Measurements from ENCODE around the gene PTPN6. TPM values are rescaled to one million over a fixed set of nuclear protein-coding genes. Genes with fewer than 3 reads are reported as not detected.

Gene PTPN6
- total RNA-seq, 2 donors from 2014 or later, result 35.7 to 68.0 TPM

- WGBS, 2 experiments (ENCODE audit: insufficient coverage in 1 of 2, insufficient read length in 1 of 2), result 94 to 96% methylated on average over 2 of the region's 2 CpGs
- H3K27ac ChIP-seq (ENCODE audit: low read depth, low read length), result no peak overlapping the region
- no peaks in the 10 kb centered on the region for H3K9me3 Mint-ChIP-seq
- peaks cover 26% of the 10 kb centered on the region for H3K36me3 Mint-ChIP-seq (ENCODE audit: low read depth)
- no peak overlapping the region for H3K27ac Mint-ChIP-seq
- H3K4me1 ChIP-seq (ENCODE audit: control insufficient read depth, insufficient read depth, low read length), result no peaks in the 10 kb centered on the region
- peaks cover 11% of the 10 kb centered on the region for H3K4me1 Mint-ChIP-seq
- H3K36me3 ChIP-seq (ENCODE audit: control insufficient read depth, insufficient read depth, low read length), result peaks cover 29% of the 10 kb centered on the region
- H3K4me3 ChIP-seq (ENCODE audit: low read length), result no peak overlapping the region
- no peak overlapping the region for H3K9ac ChIP-seq (ENCODE audit: extremely low read depth, low read length, poor library complexity, severe bottlenecking)
- no peak for DNase-seq
- no peaks in the 10 kb centered on the region for H3K9me3 ChIP-seq (ENCODE audit: control insufficient read depth, low read length)
- no peak for TF ChIP-seq CTCF (conservative IDR thresholded peaks at IDR 0.05)
- no peaks in the 10 kb centered on the region for H3K27me3 ChIP-seq (ENCODE audit: control insufficient read depth, insufficient read depth, low read length, poor library complexity, severe bottlenecking)
- H3K4me3 Mint-ChIP-seq, result no peak overlapping the region
- no peaks in the 10 kb centered on the region for H3K27me3 Mint-ChIP-seq (ENCODE audit: insufficient read depth)
These were observed 53.7 kb downstream of the PTPN6 start for GRCh38 chr12:7004840-7005239.

GRCh38 chr12:7005311-7005710 lies 54.2 kb downstream of the PTPN6 start:
- Mint-ChIP-seq H3K27me3 (ENCODE audit: insufficient read depth) (no peaks in the 10 kb centered on the region), H3K4me1 (peaks cover 11% of the 10 kb centered on the region), H3K27ac (no peak overlapping the region), H3K36me3 (ENCODE audit: low read depth) (peaks cover 26% of the 10 kb centered on the region), H3K4me3 (no peak overlapping the region), H3K9me3 (no peaks in the 10 kb centered on the region)
- WGBS, 2 experiments (ENCODE audit: insufficient coverage in 1 of 2, insufficient read length in 1 of 2), result 100% methylated on average over 1 of the region's 2 CpGs; no CpG with 5 or more reads in 1 of the 2 experiments
- no peak overlapping the region for H3K9ac ChIP-seq (ENCODE audit: extremely low read depth, low read length, poor library complexity, severe bottlenecking)
- no peak for TF ChIP-seq CTCF (conservative IDR thresholded peaks at IDR 0.05)
- H3K27me3 ChIP-seq (ENCODE audit: control insufficient read depth, insufficient read depth, low read length, poor library complexity, severe bottlenecking), result no peaks in the 10 kb centered on the region
- H3K27ac ChIP-seq (ENCODE audit: low read depth, low read length), result no peak overlapping the region
- no peaks in the 10 kb centered on the region for H3K9me3 ChIP-seq (ENCODE audit: control insufficient read depth, low read length)
- no peak overlapping the region for H3K4me3 ChIP-seq (ENCODE audit: low read length)
- no peak for DNase-seq
- H3K4me1 ChIP-seq (ENCODE audit: control insufficient read depth, insufficient read depth, low read length), result no peaks in the 10 kb centered on the region
- H3K36me3 ChIP-seq (ENCODE audit: control insufficient read depth, insufficient read depth, low read length), result peaks cover 32% of the 10 kb centered on the region

DNA sequence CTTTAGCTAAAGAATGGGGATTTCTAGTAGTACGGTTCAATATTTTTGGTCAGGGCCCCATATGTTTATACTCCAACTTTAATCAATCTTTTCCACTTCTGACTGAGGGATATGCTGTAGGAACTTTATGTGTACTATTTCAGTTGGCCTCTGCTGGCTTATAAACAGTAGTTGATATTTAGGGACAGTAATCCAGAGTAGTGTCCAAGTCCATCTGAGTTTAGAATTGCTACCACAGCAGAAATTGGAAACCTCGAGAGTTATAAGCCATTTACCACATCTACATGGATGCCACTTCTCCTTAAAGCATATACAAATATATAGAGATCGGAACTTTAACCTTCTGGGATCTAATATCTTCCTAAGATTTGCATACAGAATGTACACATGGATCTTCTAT lies 55.5 kb downstream of the PTPN6 start:
- peaks cover 18% of the 10 kb centered on the region for H3K36me3 Mint-ChIP-seq (ENCODE audit: low read depth)
- no peaks in the 10 kb centered on the region for H3K27me3 Mint-ChIP-seq (ENCODE audit: insufficient read depth)
- no peak for DNase-seq
- H3K4me1 Mint-ChIP-seq, result peaks cover 8% of the 10 kb centered on the region
- 71 to 93% methylated on average over 1 to 3 of the region's 3 CpGs for WGBS, 2 experiments (ENCODE audit: insufficient coverage in 1 of 2, insufficient read length in 1 of 2)
- H3K4me3 Mint-ChIP-seq, result no peak overlapping the region
- Histone ChIP-seq H3K4me3 (ENCODE audit: low read length) (no peak overlapping the region), H3K9ac (ENCODE audit: extremely low read depth, low read length, poor library complexity, severe bottlenecking) (no peak overlapping the region), H3K27me3 (ENCODE audit: control insufficient read depth, insufficient read depth, low read length, poor library complexity, severe bottlenecking) (no peaks in the 10 kb centered on the region), H3K36me3 (ENCODE audit: control insufficient read depth, insufficient read depth, low read length) (peaks cover 36% of the 10 kb centered on the region), H3K9me3 (ENCODE audit: control insufficient read depth, low read length) (no peaks in the 10 kb centered on the region), H3K27ac (ENCODE audit: low read depth, low read length) (no peak overlapping the region), H3K4me1 (ENCODE audit: control insufficient read depth, insufficient read depth, low read length) (no peaks in the 10 kb centered on the region)
- H3K27ac Mint-ChIP-seq, result no peak overlapping the region
- TF ChIP-seq CTCF (conservative IDR thresholded peaks at IDR 0.05), result no peak
- no peaks in the 10 kb centered on the region for H3K9me3 Mint-ChIP-seq

Measured in endodermal cell (in vitro differentiated cells).